ENCODE results near the gene NCAPG.
A peak's percentile ranks its signal among the peaks of the same experiment; 100 is the strongest.

The NCAPG gene

GRCh38 chr4:17810260-17811077 is at the start of gene NCAPG, which contains the start of gene DCAF16:
TSS of gene NCAPG (plus strand) at chr4:17810979. CDS start at chr4:17811078, 99 bp downstream.
TSS of gene DCAF16 (minus strand) at chr4:17810757. CDS start at chr4:17804141, 6,616 bp downstream.
- DNase-seq, result peak; percentile 100

GRCh38 chr4:17761062-17761461 is 49.7 kb upstream of the NCAPG start:
- no peak for DNase-seq

- no peak for DNase-seq
Observed at GRCh38 chr4:17762726-17763125, 48.1 kb upstream of the NCAPG start.

GRCh38 chr4:17763416-17763815 is 47.4 kb upstream of the NCAPG start:
- no peak for DNase-seq

GRCh38 chr4:17763931-17764330 is 46.8 kb upstream of the NCAPG start:
- DNase-seq, result no peak

GRCh38 chr4:17765514-17766286 is 45.1 kb upstream of the NCAPG start:
- DNase-seq, result no peak

GRCh38 chr4:17766826-17767458 is 43.8 kb upstream of the NCAPG start:
- DNase-seq, result no peak

GRCh38 chr4:17769406-17770174 is 41.2 kb upstream of the NCAPG start:
- DNase-seq, result no peak

- DNase-seq, result no peak
Observed at GRCh38 chr4:17770845-17771244, 39.9 kb upstream of the NCAPG start.

GRCh38 chr4:17771284-17771908 is 39.4 kb upstream of the NCAPG start:
- DNase-seq, result peak; percentile 32

GRCh38 chr4:17773135-17773698 is 37.6 kb upstream of the NCAPG start:
- DNase-seq, result no peak

- no peak for DNase-seq
Observed at GRCh38 chr4:17778431-17778830, 32.3 kb upstream of the NCAPG start.

- no peak for DNase-seq
Observed at GRCh38 chr4:17780501-17781299, 30.1 kb upstream of the NCAPG start.

- DNase-seq, result no peak
Observed at GRCh38 chr4:17781300-17782287, 29.2 kb upstream of the NCAPG start, which contains the start of gene FAM184B. TSS of gene FAM184B (minus strand) at chr4:17781621. CDS start at chr4:17781299, 322 bp downstream.

GRCh38 chr4:17785858-17786257 is 24.9 kb upstream of the NCAPG start:
- DNase-seq, result no peak

GRCh38 chr4:17786567-17786966 is 24.2 kb upstream of the NCAPG start:
- DNase-seq, result no peak

- DNase-seq, result no peak
Observed at GRCh38 chr4:17787315-17787714, 23.5 kb upstream of the NCAPG start.

- DNase-seq, result no peak
Observed at GRCh38 chr4:17788956-17789355, 21.8 kb upstream of the NCAPG start.

- no peak for DNase-seq
Observed at GRCh38 chr4:17794730-17795129, 16.0 kb upstream of the NCAPG start.

- DNase-seq, result no peak
Observed at GRCh38 chr4:17797808-17798207, 13.0 kb upstream of the NCAPG start.

All from femur (tissue), 1 donor.